Psoas muscle (tissue), 8 donors: ENCODE measurements around the gene B4GALT6. TPM values are rescaled to one million over a fixed set of nuclear protein-coding genes. Genes with fewer than 3 reads are reported as not detected.

Source experiments
- ATAC-seq, 4 donors: fragments of 200-7000 bp; cut with Tn5 transposase; one replicate each; pipeline ENCODE4 v1.9.1; 2020; ENCODE audit warnings: moderate library complexity in 3 of 4, mild to moderate bottlenecking in 2 of 4
- DNase-seq, 2 donors: peaks; one replicate each; pipeline ENCODE4 v3.0.0-alpha.2; 2020
- H3K27ac ChIP-seq: fragments of 200-600 bp; one replicate; pipeline ENCODE4 v1.8.0; 2022
- H3K27me3 ChIP-seq, 3 donors: fragments of 200-600 bp in 1 of 3; one replicate each; pipeline versions ENCODE4 v1.6.1 to v1.8.0; 2013 to 2022; ENCODE audit warnings: low read length in 2 of 3, mild to moderate bottlenecking in 2 of 3, moderate library complexity in 1 of 3; ENCODE audit not compliant: insufficient read depth in 3 of 3
- H3K36me3 ChIP-seq, 2 donors: fragments of 200-600 bp in 1 of 2; one replicate each; pipeline versions ENCODE4 v1.6.1 to v1.8.0; 2013 to 2022; ENCODE audit warnings: low read depth in 1 of 2, mild to moderate bottlenecking in 1 of 2, moderate library complexity in 1 of 2; ENCODE audit not compliant: insufficient read depth in 1 of 2
- H3K4me1 ChIP-seq: fragments of 200-600 bp; one replicate; pipeline ENCODE4 v1.8.0; 2022
- H3K4me3 ChIP-seq: fragments of 200-600 bp; one replicate; pipeline ENCODE4 v1.8.0; 2022; ENCODE audit warnings: mild to moderate bottlenecking
- H3K9me3 ChIP-seq: fragments of 200-600 bp; one replicate; pipeline ENCODE4 v1.8.0; 2022
- CTCF ChIP-seq: fragments of 200-600 bp; IDR thresholded peaks from one replicate; pipeline ENCODE4 v1.8.0; 2022; ENCODE audit warnings: antibody characterized with exemption
- WGBS, 3 donors: extraction: QIAGEN DNeasy Blood & Tissue Kit; methylation state at CpG; one replicate each; pipeline versions ENCODE4 v1.1.6 to v1.1.7; 2013; 5-methylcytosine and 5-hydroxymethylcytosine counted together
- intact Hi-C, 2 donors: fragments of 100-400 bp; cut with DNase I; formaldehyde crosslinking; loops; one replicate each; pipeline versions ENCODE4 v1.11.0 to v1.14.2; 2022
- polyA plus RNA-seq, 3 donors: library from polyadenylated mRNA; stranded (reverse); fragments of 200-250 nt; gene quantifications; one replicate each; pipeline ENCODE4 v1.2.3, GENCODE V29; 2013
- total RNA-seq, 4 donors: library from RNA; stranded (reverse); fragmentation: NEBNext Ultra II Directional in 2 of 4; extraction: Animal tissue kit (Norgen Biotek cat#: 25700) in 2 of 4; gene quantifications; one replicate each; pipeline versions ENCODE4 v1.2.1 to v1.2.4, GENCODE V29; 2021 to 2023
- donor health status: healthy with polysubstance abuse.
- donor health status: DM: no; HTN: no; CAD: no; lungs with moderate emphysema.
- donor health status: Bipolar disorder and iron deficiency.
- donor health status: healthy.
- donor health status: DM: yes; HTN: yes; CAD: no.
- donor health status: DM: no; HTN: no; CAD: no.
- donor health status: DM: no; HTN: no; CAD: no.
- donor health status: DM: yes; HTN: yes; CAD: no.

B4GALT6 gene
- total and polyA plus RNA-seq, 7 donors: 0.98 to 13.3 (median 6.7) TPM

DNA sequence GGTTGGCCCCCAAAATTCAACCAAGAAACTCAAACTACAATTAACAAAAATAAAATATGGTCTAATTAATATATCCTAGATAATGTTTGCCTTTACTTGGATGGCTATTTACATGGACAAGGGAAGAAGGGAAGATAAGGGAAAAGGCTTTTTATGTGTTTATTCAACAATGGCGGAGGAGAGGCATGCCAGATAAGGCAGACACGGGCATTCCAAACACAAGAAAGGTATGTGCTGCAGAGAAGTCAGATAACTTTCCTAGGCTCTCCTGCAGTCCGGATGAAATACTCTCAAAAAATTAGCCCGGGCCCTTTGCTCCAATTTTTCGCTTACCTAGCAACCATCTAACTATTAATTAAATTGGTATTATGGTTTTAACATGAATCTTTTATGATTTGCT lies 97.8 kb downstream of the B4GALT6 start:
- WGBS, 3 donors: 92 to 96% (median 94%) methylated on average over 5 of the region's 5 CpGs
- intact Hi-C loops: no loop called here
- Histone ChIP-seq H3K4me1 (no peaks in the 10 kb centered on the region), H3K27ac (no peak overlapping the region), H3K4me3 (no peak overlapping the region), H3K27me3 (peaks cover 0 to 1% (median 0%) of the 10 kb centered on the region in 3 donors), H3K36me3 (no peaks in the 10 kb centered on the region), H3K9me3 (no peaks in the 10 kb centered on the region)
- DNase-seq (no peak), ATAC-seq (no peak)
- no peak for TF ChIP-seq CTCF

- TF ChIP-seq CTCF: no peak
- intact Hi-C loops: no loop called here
- no peak overlapping the region for H3K27ac ChIP-seq
- no peaks in the 10 kb centered on the region for H3K36me3 ChIP-seq
- no peak for ATAC-seq
- no peak for DNase-seq
- WGBS, 3 donors: 80 to 85% (median 84%) methylated on average over 5 of the region's 5 CpGs
- no peaks in the 10 kb centered on the region for H3K4me1 ChIP-seq
- peaks cover 0 to 1% (median 0%) of the 10 kb centered on the region in 3 donors for H3K27me3 ChIP-seq
- no peak overlapping the region for H3K4me3 ChIP-seq
- no peaks in the 10 kb centered on the region for H3K9me3 ChIP-seq
Observed at GRCh38 chr18:31585991-31586390, 98.4 kb downstream of the B4GALT6 start.

- Histone ChIP-seq H3K27me3 (no peaks in the 10 kb centered on the region), H3K36me3 (no peaks in the 10 kb centered on the region), H3K27ac (no peak overlapping the region), H3K4me1 (no peaks in the 10 kb centered on the region), H3K4me3 (no peak overlapping the region), H3K9me3 (no peaks in the 10 kb centered on the region)
- 90 to 94% (median 91%) methylated on average over 5 of the region's 5 CpGs for WGBS, 3 donors
- TF ChIP-seq CTCF: no peak
- ATAC-seq (no peak), DNase-seq (no peak)
- intact Hi-C loops: no loop called here
Observed at GRCh38 chr18:31583185-31583854, 101.1 kb downstream of the B4GALT6 start.

DNA sequence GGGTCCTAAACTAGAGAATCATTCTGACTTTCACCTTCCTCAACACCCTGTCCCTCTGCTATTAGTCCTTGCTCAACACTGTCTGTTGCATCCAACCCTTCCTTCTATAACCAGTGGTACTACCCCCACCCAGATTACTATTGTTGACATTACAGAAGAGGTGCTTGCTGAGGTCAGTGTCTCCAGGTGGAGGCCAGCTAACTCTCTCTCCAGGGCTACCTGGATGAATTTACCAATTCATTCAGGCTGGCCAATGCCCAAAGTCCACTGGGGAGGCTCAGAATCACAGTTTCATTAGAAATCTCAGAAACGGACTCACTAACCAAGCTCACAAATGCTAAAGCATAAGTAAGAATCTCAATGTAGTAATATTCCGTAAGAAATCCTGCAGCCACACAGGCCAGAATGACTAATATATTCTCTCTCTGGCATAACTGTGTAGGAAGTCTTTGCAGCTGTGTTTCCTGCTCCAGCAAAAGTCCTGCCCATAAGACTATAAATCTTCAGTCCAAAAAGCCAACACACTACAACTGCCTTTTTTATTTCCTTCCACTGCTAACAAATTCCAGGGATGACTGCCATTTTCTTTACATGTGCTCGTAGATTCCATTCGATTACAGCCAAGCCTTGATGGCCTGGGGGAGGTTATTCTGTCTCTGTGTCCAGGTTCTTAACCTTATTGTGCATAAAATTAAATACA lies 102.7 kb downstream of the B4GALT6 start:
- DNase-seq (no peak), ATAC-seq (no peak)
- H3K27me3 ChIP-seq: no peaks in the 10 kb centered on the region
- no peaks in the 10 kb centered on the region for H3K4me1 ChIP-seq
- intact Hi-C loops: no loop called here
- no peak overlapping the region for H3K4me3 ChIP-seq
- H3K27ac ChIP-seq: no peak overlapping the region
- 22 to 26% (median 23%) methylated on average over 4 of the region's 4 CpGs for WGBS, 3 donors
- no peaks in the 10 kb centered on the region for H3K9me3 ChIP-seq
- no peak for TF ChIP-seq CTCF
- H3K36me3 ChIP-seq: no peaks in the 10 kb centered on the region
